ENCODE measurements around the gene RTN4R.
"Not testable (repeated sequence)": the region's sequence is repeated elsewhere in the genome, so short reads cannot be mapped to it uniquely, and the experiment has no call there.

RTN4R gene

DNA sequence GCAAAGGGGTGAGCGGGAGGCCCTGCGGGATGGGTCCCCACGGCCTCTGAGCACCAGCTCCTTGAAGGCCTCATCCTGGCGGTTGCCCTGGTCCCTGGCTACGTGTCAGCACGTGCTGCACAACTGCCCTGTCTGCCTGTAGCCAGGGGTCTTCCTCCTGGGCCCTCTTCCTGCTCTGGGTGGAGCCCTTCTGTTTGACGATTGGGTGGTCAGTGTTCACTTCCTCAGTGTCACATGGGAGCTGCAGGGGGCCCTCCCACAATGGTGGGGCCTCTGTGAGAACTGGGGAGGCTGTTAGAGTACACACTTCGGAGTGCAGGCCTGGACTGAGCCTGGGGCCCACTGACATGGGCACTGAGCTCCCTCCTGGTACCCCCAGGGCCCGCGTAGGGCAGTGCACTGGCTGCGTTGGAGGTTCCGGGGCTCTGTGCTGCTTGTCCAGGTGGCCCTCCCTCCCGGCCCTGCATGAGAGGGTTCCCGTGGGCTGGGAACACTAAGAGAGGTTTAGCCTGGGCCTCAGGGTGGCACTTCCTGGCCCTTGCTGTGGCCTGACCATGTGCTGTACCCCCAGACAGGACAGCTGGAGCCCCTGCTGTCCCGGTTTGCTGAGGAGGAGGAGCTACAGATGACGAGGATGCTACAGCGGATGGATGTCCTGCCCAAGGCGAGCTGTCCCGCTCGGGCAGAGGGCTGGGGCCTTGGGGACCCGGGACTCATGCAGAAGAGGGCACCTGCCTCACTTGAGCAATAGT is 38.0 kb upstream of the RTN4R start:
- no peak for DNase-seq (ENCODE audit: low spot score)

GRCh38 chr22:20305230-20305893 is 37.2 kb upstream of the RTN4R start:
- not testable (repeated sequence) for DNase-seq (ENCODE audit: low spot score)

GRCh38 chr22:20304646-20305045 is 36.5 kb upstream of the RTN4R start:
- no peak for DNase-seq (ENCODE audit: low spot score)

- not testable (repeated sequence) for DNase-seq (ENCODE audit: low spot score)
Observed at GRCh38 chr22:20303229-20303534, 35.1 kb upstream of the RTN4R start.

- DNase-seq (ENCODE audit: low spot score) = no peak
Observed at GRCh38 chr22:20302438-20303228, 34.5 kb upstream of the RTN4R start.

DNA sequence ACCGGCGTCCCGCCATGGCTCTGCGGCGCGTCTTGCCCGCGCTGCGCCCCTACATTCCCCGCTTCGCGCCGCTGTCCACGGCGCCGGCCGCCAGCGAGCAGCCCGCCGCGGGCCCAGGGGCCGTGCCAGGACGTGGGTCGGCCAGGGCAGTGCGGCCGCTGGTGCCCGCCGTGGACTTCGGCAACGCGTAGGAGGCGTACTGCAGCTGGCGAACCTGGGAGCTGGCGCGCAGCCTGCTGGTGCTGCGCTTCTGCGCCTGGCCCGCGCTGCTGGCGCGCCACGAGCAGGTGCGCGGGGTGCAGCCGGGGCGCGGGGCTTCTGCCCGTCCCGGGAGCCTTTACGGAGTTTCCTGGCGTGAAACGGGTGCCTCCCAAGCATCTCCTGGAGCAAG is 31.6 kb upstream of the RTN4R start:
- no peak for DNase-seq (ENCODE audit: low spot score)

DNA sequence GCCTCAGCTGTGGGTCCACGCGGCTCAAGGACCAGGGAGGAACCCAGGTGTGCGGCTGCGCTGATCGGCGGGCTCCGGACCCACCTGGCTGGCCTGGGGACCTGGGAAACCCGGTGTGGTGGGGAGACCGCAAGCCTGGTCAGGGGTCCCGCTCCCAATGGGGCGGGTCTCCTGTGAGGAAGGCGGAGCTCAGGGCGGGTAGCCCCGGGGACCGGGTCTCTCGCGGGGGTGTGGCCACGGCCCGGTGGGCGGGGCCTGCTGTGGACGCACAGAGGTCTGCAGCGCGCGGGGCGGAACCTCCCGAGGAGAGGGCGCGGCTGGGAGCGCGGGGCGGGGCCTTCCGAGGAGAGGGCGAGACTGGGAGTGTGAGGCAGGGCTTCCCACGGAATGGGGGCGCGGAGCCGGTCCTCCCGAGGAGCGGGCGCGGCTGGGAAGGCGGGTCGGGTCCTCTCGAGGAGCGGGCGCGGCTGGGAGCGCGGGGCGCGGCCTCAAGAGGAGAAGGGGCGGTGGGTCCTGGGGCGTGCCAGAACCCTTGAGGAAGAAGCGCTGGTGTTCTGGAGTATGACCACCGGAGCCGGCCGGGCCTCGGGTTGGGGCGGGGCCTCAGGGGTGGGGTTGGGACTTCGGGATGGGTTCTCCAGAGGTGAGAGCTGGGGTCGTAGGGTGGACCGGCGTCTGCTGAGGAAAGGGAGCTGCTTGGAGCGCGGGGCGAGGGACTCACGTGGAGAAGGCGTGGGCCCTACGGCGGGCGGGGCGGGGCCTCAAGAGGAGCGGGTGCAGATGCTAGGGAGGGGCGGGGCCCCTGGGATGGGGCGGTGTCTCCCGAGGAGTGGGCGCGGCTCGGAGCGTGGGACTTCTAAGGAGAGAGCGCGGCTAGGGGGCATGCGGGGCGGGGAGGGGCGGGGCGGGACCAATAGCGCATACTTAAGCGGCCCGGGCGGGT is 31.0 kb upstream of the RTN4R start:
- DNase-seq (ENCODE audit: low spot score) = peak; percentile 95

DNA sequence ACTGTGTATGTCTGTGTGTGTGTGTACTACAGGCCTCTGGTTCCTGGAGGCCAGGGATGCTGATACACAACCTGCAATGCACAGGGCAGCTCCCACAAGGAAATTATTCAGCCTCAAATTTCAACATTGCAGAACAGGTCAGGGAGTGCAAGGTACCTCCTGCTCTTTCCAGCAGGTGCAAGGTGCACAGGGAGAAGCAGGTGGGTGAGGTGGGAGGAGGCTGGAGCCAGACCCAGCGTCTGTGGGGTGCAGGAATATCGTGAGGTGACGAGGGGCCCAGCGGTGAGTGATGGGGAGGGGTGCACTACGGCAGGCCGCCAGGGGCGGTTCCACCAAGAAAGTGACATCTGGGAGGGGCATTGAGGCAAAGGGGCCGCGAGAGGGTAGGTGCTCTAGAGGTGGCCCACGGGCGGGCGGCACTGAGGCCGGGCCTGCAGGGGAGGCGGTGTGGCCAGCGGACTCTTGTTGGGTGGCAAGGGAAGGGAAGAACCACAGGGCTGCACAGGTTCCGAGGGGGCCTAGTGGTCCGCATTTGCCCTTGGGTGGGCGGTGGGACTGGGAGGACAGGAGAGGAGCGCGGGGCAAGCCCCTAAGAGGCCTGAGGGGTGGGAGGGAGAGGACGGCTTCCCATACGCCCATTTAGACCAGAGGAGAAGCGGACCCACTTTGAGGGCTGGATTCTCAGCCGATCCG is 30.1 kb upstream of the RTN4R start:
- DNase-seq (ENCODE audit: low spot score) = no peak

DNA sequence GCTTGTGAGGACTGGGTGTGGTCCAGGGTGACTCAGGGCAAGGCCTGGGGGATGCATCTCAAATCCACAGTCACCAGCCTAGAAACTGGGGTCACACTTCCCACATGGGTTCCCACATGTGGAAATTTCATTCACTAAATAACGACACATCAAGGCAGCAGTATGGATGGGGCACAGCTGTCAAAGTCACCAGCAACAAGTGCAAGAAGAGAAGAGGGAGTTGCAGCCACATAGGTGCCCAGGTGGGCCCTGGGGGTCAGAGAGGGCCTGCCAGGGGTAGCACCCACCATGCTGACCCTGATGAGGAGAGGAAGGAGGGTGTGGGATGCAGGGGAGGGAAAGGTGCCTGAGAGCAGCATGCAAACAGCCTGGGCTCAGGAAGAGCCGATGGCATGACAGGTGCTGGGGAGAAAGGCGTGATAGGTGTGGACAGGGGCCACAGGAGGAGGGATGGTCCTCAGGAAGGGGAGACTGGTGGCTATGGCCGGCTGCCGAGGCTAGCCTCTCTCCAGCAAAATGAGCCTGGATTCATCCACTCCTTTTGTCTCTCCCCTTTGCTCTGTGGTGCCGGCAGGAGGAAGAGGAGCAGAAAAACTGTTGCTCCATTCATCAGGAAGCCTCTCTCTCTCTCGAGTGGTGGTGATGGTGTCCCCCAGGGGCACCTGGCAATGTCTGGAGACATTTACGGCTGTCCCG is 29.4 kb upstream of the RTN4R start:
- no peak for DNase-seq (ENCODE audit: low spot score)

DNA sequence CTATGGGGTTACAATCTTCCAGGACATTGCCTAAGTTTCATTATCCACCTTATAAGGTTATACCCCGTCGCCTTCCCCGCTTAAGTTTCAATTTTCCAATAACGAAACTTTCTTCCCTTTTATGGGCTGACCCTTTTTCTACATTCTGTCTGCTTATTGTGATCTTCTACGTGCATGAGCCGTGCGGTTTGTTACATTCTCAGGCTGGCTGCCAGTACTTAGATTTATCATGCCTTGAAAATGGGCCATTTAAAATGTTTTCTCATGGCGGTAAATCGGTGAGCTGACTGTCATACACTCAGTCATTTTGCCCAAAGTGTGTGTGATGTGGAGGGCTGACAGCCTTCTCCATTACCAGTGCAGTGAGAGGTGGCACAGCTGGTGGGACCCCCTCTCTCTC is 28.5 kb upstream of the RTN4R start:
- no peak for DNase-seq (ENCODE audit: low spot score)

- no peak for DNase-seq (ENCODE audit: low spot score)
Observed at GRCh38 chr22:20295262-20296064, 27.3 kb upstream of the RTN4R start.

GRCh38 chr22:20292673-20293232 is 24.6 kb upstream of the RTN4R start:
- DNase-seq (ENCODE audit: low spot score) = no peak

- DNase-seq (ENCODE audit: low spot score) = no peak
Observed at GRCh38 chr22:20292108-20292507, 24.0 kb upstream of the RTN4R start.

GRCh38 chr22:20291604-20292063 is 23.5 kb upstream of the RTN4R start:
- DNase-seq (ENCODE audit: low spot score) = no peak

GRCh38 chr22:20291249-20291586 is 23.1 kb upstream of the RTN4R start:
- DNase-seq (ENCODE audit: low spot score) = no peak

DNA sequence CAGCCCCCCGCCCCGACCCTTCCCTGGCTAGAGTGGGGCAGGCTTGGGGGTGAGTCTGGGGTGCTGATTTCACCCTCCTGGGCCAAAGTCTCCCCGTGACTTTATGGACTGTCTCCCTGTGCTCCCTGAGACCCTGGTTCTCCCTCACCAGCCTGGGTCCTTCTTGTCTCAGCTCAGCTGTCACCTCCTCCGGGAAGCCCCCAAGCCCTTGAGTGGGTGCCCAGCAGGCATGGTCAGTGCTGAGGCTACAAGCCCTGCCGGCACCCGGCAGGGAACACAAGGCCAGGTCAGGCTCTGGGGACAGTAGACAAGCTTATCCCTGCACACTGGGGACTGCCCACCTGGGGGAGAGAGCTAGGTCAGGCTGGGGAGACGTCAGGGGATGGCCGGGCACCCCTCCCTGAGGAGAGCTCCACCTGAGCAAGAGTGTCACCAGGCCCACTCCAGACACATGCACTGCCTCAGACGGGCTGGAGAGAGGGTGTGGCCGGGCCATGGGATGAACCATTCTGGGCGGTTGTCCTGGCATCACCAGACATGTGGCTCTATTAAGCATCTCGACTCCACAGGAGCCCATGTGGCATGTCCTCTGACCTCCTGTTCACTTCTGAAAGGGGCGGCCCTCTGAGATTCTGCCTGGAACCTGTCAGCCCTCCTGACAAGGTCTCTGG is 22.6 kb upstream of the RTN4R start:
- DNase-seq (ENCODE audit: low spot score) = no peak

DNA sequence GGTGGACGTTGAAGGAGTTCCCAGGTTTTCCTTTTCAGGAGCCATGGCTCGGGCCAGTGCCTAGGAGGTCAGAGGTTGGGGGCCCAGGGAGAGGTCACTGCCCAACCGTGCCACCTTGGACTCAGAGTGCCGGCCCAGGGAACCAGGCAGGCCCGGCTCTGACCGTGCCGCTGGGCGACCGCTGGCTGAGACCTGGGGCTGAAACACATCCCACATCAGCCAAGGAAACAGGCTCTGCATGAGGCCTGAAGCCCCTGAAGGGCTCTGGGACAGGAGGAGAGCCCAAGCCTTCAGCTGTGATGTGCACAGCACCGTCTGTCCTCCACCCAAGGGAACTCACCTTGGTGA is 21.9 kb upstream of the RTN4R start:
- DNase-seq (ENCODE audit: low spot score) = no peak

DNA sequence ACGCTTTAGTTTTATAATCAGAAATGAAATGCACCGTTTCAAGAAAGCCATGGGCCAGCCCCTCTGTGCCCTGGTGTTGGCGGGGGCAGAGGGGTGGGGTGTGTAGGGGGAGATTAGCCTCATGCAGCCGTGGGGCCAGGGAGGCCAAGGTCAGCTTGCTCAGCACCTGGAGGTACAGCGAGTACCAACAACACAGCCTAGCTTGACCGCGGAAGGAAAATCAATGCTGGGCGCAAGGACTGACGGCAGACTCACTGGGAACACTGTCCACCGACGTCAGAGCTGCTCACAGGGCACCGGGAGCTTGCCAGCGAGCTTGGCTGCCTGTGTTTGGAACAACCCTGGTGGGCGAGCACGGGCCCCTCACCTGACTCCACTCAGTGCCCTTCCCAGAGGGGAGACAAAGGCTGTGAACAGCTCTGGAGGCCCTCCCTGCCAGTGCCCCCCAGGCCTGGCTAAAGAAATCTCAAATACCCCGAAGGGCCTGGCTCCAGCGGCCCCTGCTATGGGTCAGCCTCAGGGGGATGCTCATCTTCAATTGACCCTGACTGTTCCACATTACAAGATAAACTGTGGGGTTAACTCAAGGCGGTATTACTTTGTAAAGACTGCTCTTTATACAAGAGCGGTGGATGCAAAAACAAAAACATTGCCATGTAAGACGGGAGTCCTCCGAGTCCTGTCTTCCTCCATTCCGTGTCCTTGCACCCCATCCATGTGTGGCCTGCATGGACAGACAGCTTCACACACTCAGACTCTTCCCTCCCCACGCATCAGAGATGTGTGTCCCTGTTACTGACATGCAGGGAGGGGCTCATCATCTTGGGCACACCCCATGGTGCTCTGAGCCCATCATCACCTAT is 21.3 kb upstream of the RTN4R start:
- not testable (repeated sequence) for DNase-seq (ENCODE audit: low spot score)
